NCI-H2196 (cell line): ENCODE data around the gene PPP1R1C.
"Not testable (repeated sequence)": the region's sequence is repeated elsewhere in the genome, so short reads cannot be mapped to it uniquely, and the experiment has no call there.

ENCODE experiments used
- DNase-seq: peaks from one replicate; lab custom pipeline; 2025; ENCODE audit not compliant: unreplicated experiment; lab: John Stamatoyannopoulos, UW

The PPP1R1C gene

DNA sequence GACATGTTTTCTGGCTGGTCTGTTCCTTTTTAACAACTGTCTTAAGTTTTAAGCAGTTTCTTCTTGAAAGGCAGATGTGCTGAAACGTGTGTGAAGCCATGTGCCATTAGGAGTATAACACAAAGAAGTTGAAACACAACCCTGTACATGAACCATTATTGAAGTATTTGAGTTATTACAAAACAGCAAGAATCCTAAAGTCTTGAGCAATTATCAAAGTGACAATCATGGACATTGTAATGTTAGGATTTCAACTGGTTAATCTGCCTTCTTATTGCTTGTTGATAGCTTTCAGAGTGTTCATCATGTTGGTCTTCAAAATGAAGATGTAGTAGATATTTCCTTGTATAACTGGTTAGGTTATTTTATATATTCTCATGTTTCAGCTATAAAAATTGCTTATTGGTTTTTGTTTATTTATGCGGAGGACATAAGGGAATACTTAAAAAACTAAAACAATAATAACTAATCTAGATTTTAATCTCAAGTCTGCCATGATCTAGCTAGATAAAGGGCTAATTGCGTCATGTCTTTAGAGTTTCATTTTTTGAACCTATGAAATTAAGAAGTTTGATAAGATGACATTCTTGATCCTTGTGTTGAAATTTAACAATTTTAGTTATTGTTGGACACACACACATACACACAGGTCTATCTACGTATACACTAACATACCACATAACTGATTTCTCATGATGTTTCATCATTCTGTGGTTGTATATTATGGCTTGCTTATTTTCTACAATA, 21.1 kb downstream of the PPP1R1C start:
- DNase-seq: no peak

DNA sequence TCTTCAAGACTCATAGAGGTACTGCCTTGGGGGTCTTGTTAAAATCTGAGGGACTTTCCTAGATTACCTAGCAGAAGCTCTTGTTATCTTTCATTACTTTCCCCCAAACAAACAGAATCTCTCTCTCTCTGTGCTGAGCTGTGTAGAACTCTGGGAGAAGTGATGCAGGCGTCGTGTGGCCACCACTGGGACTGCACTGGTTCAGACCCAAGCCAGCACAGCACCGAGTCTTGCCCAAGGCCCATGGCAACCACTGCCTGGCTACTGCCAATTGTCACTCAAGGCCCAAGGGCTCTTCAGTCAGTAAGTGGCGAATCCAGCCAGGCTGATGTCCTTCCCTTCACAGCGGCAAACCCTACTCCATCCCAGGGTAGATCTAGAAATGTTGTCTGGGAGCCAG, 28.6 kb downstream of the PPP1R1C start:
- DNase-seq: no peak

DNA sequence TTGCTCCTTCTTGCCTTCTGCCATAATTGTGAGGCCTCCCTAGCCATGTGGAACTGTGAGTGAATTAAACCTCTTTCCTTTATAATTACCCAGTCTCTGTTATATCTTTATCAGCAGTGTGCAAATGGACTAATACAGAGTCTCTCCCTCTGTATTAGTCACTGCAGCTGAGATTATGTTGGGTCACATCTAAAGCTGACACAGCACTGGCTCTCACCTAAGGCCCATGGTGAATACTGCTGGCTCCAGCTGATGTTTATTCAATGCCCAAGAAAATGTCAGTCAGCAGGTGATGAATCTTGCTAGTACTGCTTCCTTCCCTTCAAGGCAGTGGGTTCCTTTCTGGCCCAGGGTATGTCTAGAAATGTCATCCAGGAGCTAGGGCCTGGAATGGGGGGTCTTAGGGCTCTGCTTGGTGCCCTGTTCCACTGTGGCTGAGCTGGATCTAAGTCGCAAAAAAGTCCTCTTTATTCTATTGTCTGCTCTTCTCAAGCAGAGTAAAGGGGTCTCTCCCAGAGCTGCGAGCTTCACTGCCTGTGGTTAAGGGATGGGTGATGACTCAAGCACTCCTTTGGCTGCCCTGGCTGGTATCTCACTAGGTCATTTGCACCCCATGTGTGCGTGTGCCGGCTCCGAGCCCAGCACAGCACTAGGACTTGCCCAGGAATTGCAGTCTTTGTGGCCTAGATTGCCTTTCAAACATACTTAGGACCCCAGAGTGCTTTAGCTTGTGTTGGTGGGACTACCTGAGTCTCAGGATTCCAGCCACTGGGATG, 29.9 kb downstream of the PPP1R1C start:
- no peak for DNase-seq

DNA sequence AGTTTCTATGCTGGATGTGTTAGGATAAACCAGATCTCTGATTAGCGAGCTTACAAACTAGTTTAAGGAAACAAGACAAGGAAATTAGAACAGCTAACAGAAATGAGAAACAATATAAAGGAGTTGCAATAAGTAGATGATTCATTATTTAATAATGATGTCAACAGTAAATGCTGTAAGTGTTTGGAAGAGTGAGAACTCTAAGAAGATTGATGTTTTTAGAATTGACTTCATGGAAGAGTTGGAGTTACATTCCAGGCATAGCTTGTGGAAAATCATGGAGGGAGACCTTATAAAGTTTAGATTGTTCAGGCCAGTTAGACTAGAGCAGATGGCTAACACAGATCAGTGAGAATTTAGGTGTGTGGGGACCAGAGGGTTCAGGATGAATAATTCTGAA, 32.6 kb downstream of the PPP1R1C start:
- no peak for DNase-seq

DNA sequence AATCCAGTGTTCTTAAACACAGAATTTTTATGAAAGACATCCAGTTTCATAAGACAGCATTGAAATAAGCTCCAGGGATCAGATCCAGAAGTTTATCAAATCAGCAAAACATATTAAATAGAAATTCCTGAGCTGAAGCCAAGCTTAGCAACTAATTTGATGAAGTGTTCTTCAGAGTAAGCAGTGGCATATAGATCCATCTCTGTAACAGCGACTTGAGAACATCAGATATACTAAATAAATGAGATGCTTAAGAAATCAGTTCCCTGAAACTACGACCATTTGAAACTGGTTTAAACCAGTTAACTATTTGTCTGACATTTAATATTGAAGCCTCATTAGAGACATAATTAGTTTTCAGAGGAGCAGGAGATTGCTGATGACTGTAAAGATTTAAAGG, 34.1 kb downstream of the PPP1R1C start:
- no peak for DNase-seq

DNA sequence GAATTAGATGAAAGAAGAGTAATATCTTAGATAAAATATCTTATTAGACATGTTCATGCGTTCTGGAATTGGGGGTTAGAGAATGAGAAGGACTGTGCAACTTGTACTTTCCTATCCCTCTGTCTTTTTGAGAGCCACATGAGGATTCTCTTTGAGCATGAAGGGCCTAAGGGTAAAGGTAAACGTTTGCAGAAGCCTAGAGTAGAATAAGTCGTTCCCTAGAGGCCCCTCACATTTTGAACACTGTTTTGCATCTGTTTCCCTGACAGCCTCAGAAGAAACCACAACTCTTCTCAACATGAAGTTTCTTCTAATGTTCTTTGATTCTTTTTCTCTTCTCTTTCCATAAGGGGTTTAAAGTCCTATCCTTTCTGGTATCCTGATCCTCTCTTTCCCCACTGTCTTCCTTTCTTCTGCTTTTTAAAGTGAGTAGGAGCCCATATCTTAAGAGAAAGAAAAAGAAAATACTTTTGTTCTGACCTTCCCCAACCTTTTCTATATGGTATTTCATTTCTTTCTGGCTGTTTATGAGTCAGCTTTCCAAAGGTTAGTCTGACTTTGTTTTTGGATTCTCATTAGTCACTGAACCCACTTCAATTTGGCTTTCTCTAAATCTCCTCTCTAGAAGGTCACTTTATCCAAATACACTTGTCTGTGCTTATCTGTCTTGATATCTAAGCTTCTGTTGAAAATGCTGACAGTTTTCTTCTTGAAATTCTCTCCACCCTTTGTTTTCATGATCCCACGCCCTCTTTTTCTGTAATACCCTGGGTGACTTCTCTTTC, 34.8 kb downstream of the PPP1R1C start:
- DNase-seq: no peak

DNA sequence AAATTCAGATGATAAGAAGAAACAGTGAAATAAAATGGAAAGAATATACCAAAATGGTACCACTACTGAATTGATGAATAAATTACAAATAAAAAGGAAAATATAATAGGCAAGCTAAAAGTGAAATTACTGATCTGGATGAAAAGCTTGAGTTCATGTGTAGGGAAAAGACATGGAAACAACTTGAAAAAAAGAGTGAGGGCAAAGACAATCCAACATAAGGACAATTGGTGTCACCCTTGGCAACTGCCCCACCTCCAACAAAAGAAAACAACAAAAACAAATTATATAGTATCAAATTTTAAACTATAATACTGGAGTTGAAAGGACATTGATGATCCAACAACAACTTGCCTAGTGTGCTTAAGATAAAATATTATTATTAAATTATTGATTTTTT, 37.6 kb downstream of the PPP1R1C start:
- DNase-seq: no peak

DNA sequence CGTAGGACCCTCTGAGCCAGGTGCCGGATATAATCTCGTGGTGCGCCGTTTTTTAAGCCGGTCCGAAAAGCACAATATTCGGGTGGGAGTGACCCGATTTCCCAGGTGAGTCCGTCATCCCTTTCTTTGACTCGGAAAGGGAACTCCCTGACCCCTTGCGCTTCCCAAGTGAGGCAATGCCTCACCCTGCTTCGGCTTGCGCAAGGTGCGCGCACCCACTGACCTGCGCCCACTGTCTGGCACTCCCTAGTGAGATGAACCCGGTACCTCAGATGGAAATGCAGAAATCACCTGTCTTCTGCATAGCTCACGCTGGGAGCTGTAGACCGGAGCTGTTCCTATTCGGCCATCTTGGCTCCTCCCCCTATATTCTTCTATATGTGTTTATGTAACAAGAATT, 45.2 kb downstream of the PPP1R1C start:
- not testable (repeated sequence) for DNase-seq

DNA sequence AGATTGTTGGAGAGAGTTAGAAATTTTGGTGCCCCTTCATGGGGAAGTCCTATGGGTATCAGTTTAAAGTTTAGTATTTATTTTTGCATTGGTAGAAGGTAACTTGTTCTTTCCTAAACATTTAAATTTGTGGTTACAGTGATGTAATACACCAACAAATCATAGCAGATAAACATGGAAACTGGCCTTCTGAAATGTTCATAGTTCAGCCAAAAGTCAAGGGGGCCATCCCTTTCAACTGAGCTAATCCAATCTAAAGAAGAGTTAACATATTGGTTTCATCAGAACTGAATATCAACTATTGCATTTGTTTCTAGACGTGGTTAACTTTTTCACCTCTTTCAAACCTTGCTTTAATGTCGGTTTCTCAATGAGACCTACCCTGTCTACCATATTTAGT, 46.3 kb downstream of the PPP1R1C start:
- no peak for DNase-seq

DNA sequence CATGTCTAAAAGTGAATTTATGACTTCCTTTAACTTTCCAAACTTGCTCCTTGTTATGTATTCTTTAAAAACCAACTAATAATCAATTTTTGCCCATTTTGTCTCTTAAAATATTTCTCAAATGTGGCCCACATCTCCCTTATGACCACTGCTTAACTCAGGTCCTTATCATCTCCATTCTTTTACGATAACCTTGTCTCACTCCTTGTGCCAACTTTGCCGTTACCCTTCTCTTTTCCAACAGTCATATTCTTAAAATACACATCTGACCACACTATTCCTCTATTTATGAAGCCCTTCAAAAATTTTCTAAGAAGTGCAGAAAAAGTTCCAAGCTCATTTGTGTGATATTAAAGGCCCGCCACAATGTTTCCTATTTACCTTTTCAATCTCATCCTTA, 47.8 kb downstream of the PPP1R1C start:
- no peak for DNase-seq

DNA sequence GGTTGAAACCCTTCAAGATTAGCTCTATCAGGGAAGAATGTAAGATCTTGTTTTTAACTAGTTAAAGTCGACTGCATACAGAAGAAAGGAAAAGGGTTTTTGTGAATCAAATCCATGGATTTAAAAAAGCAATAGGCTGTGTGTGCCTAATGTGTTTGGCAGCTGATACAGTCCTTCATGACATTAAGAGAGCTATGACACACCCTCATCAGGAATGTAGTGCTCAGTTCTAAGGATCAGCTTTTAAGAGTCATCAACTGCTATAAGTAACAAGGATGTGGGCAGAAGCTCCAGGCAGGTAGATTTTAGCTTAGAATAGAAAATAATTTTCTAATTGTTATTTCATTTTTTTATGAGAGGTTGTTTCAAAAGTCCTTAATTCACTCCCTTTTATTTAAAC, 52.9 kb downstream of the PPP1R1C start:
- no peak for DNase-seq

DNA sequence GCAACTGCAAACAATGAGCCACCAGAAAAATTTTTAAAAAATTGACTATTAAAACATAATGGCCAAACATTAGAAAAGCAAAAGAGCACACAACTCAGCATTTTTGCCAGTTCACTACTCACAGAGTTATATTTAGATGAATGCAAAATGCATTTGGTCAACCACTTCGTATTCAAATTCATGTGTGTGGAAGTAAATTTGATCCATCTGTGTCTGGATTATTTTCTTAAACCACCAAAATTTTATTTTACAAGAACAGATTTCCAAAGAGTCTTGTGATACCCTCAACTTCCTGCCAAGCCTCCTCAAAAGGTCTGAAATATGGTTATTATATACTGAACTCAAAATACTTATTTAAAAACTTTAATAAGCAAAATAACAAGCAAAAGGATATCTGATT, 57.4 kb downstream of the PPP1R1C start:
- no peak for DNase-seq

DNA sequence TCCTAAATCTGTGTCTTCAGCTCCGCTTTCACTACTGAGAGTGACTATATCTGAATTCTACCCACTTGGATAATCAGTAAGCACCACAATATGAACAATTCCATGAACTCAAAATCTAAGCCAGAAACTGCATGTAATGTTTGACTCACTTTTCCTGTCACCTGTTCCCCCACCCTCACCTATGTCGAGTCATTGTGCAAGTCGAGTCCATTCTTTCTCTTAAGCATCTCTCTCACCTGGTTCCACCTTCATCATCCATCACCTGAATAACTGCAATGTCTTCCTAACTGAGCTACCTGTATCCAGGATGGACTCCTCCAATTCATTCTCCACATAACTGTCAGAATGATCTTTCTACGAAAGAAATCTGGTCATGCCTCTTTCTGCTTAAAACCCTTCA, 58.2 kb downstream of the PPP1R1C start:
- no peak for DNase-seq

DNA sequence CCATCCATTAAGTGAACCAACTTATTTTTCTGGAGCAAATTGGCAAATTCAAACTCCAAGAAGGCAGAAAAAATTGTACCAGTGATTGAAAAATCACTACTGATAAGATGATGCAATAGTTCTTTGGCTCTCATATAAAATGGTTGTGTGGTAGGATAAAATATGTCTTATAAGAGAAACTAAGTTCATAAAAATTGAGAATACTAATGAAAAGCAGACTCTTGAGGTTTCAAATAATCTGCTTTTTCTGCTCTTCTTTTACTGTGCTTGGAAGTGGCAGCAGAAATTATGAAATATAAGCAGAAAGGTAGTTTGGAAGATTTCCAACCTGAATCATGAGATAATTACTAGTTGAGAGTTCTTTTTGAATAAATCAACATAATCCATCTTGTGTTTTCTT, 61.9 kb downstream of the PPP1R1C start:
- DNase-seq: no peak

DNA sequence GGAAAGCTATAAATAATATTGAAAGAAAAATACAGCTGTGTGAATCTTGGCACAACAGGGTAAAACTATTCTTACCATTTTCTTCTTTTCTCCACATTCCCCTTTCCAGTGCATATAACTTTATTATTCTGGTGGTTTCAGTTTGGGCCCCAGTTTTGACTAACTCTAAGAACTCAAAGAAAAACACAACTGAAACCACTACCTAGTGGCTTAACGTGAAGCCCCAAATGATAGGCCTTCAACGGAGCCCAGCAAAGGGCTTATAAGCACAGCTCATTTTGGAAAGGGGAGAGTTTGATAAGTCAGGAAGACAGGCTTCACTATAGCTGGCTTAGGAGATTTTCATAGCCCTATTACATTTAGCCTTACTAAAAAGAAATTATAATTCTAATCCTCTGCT, 62.4 kb downstream of the PPP1R1C start:
- no peak for DNase-seq

DNA sequence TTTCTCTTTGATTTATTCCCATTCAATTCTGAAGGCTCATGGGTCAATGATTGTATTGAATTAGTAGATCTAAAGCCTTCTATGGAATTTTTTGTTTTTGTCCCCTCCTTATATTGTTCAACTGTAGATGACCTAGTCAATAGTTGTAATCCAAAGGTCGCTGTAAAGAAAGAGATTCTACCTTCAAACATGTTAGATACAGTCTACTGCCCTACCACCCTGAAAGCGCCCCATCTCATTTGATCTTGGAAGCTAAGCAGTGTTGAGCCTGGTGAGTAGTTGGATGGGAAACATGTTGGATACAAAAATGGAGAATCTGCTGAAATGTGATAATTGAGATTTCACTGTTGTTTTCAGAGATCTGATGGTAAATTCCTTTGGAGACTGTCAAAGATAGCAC, 63.0 kb downstream of the PPP1R1C start:
- no peak for DNase-seq

DNA sequence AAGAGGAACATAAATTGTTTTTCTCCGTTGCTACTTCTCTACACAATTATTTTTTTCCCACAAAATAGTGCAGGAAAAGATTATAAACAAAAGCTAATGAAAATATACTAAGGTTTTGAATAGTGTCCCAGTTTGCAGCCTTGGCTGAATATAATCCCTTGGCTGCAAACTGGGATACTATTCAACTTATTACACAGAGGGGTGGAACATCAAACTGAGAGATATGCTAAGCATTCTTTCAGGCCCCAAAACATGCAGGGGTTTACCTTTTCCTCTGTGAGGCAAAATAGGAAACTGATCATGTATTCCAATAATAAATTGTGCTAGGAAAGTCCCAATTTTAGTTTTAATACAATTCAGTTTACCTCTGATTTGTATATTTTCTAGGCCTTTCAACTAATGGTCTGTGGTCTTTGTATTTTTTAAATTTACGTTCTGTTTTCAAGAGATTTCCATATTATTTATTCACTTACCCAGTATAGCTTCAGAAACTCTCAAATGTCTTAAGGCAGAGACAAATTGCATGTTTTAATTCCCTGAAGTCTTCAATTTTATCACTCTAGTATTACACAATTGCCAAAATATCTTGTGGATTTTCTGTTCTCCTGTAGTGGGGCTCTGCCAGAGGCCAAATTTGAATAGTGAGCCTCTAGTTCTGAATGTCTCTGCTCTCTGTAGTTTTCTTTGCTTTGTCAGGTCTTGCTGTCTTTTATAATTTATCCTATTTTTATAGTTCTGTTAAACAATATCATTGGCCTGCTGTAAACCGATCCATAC, 63.9 kb downstream of the PPP1R1C start:
- DNase-seq: no peak

DNA sequence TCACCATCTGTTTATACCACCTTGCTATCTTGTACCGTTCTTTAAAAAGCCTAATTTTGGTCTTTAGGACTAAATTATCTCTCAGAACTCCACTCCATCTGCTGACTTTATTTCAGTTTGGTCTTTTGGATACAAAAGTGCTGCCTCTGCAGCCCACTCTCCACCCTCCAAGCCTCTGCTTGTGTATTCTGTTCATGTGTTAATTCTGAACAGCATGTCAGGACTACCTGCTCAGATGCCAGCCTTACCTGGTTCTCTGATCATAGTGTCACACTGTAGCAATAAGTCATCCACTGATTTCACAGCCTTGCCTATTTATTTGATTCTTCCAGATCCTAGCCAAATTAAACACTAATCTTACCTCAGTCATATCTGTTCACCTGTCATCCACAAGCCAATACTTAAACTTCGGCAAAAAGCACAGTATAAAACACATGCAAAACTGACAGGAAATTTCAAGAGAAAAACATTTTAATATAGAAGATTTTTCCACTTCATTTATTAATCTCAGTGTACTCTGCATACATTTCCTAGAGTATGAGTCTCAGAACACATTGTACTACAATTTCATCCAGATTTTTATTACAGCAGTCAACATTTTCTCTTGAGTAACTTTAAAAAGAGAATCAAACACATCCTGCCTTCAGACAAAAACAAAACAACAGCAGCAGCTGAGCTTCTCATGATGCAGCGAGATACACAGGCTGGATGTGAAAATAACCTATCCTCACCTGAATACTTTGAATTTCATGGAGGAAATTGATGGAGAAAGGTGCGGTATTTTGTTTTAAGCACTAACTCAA, 64.9 kb downstream of the PPP1R1C start:
- no peak for DNase-seq

DNA sequence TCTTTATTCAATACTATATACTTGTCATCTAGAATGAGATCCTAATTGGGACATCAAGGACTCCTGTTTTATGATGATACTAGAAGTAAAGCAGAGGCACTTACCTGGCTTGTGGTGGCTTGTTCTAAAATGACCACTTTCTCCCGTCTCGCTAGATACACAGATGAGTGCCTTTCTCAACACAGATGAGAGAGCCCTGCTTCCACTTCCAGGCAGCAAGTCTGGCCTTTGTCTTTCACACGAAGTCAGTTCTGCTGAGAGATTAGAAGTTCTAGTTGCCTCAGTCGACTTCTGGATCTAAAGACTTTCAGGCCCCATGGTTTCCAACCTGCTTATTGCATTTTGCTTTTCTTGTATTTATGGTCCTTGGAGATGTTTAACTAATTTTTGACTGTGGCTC, 70.3 kb downstream of the PPP1R1C start:
- DNase-seq: no peak

DNA sequence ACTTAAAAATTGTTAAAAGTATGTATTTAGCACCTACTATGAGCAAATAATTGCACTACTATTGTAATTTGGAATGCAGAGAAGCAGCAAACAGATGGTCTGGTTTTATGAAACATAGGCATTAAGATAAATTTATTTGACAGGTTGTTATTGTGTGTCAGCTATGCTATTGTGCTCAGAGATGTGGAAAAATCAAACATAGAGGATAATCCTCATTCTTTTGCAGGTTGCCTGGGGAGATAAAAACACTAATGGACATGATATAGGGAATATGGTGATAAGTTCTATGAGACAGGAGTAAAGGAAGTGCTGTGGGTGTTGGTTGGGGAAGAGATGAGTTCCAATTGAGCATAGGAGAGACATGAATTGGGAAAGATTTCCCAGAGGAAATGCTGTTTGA, 71.3 kb downstream of the PPP1R1C start:
- no peak for DNase-seq
